ENCODE results near the gene AKAP6.
A peak's percentile ranks its signal among the peaks of the same experiment; 100 is the strongest.

The AKAP6 gene

GRCh38 chr14:32633930-32634329, 304.8 kb downstream of the AKAP6 start:
- DNase-seq = no peak

GRCh38 chr14:32635061-32635719, 306.1 kb downstream of the AKAP6 start:
- no peak for DNase-seq

DNA sequence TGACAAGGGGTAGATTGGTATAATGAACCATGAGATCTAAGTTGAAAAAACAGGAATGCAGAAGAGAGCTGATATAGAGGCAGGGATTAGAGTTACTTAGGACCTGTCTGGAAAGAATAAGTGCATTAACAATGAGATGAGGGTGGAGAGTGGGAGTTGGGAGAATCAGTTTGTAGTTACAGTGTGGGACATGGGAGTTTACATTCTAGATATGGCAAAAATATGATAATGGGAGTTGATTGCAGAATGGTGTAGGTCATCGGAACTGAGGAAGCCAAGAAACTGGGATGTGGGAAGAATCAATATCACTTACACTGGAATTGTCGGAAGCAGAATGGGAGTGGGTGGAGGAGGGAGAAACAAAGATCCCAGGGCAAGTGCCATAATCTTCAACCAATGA, 308.5 kb downstream of the AKAP6 start:
- DNase-seq = no peak

- no peak for DNase-seq
Measured at GRCh38 chr14:32639208-32639607, 310.1 kb downstream of the AKAP6 start.

GRCh38 chr14:32645551-32645950, 316.5 kb downstream of the AKAP6 start:
- DNase-seq = no peak

DNA sequence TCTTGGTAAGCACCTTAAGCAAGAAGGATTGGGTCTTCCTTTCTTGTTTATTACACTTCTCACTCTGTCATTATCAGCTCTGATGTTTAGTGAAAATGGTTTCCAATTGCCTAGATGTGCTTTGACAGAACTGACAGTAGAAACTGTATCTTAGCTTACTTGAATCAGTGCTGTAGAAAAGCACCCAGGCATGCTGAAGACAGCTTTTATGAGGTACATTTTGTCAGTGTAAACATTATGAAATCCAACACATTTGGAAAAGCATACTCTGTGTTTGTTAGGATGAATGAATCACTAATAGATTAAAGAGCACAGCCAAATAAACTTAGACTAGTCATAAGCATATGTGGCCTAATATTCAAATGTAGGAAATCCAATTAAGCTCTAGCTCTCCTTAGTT, 319.3 kb downstream of the AKAP6 start:
- no peak for DNase-seq

DNA sequence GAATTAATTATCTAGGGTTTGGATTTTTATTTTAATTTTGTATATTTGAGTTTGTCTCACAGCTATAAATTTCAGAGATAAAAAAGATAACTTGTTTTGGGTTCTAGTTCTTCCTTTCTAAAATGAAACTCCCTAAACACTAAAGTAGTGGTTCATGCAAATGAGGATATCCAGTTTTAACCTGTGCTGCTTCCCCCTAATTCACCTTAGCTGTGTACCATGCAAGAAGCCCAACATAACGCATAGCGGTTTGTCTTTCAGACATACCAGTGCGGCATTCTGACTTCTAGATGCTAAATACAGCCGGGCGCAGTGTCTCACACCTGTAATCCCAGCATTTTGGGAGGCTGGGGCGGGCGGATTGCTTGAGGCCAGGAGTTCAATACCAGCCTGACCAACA, 320.9 kb downstream of the AKAP6 start:
- no peak for DNase-seq

GRCh38 chr14:32650665-32651064, 321.6 kb downstream of the AKAP6 start:
- DNase-seq = no peak

- DNase-seq = no peak
Measured at GRCh38 chr14:32654106-32654505, 325.0 kb downstream of the AKAP6 start.

DNA sequence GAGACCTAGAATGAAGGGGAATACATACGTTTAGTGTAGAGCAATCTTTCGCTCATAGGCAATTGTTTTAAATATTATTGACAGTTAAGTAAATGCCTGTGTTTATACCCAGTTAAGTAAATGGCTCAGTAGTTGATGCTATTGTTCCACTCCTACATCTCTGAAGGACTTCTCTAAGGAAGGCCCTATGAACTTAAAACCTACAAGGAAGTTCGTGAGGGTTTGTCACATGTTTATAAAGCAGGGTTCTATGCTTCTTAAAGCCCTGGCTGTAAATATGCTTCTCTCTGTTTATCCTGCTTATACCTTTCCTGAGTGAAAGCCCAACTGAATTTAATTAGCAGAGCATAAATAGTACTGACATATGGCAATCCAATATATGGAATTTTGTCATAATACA, 327.5 kb downstream of the AKAP6 start:
- no peak for DNase-seq

DNA sequence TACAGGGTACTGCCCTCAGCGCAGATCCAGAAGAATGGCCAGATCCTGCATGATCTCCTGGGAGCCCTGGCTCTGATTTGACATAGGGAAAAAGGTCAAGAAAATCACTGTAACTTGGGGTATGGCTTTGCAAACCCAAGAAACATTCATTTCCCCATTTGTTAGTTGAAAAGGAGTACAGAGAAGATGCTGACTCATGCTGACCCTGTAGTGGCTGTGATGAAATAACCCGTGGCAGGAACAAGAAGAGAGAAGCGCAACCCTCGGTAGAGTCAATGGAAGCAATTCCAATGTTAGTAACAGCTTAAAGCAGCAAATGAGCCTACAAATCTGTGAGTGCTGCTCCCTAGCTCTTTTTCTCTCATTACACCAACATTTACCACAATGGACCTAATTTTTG, 328.0 kb downstream of the AKAP6 start:
- DNase-seq = no peak

DNA sequence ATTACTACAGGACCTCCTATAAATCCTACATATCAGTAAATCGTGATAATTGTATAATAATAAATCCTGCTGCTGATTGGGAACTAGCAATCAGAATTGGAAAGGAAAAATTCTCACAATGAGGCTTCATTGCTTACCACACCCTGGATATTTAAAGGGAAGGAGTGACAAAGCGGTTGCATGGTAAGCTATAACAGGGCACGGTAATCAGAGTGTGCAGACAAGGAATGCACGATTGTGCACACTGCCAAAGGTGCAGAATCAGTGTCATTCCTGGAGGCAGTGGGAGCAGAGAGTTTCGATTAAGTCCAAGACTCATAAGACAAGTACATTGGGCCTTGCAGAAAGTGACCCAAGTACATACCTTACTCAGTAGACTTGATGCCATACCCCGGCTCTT, 332.1 kb downstream of the AKAP6 start:
- no peak for DNase-seq

DNA sequence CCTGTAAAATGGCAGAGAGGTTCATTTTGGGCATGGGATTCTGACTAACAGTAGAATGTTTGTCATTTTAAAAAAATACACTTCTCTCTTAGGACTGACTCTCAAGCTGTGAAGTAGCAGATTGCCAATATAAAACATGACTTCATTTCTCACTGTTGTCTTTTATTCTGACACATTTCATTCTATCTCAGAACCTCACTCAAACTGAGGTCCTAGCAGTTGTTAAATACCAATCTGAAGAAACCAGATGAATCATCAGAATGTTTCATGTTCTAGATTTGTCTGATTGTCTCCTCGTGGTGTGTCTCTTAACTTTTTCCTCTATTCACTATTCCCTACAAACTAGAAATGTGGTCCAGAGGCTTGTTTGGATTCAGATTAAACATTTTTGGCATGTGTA, 333.1 kb downstream of the AKAP6 start:
- no peak for DNase-seq

DNA sequence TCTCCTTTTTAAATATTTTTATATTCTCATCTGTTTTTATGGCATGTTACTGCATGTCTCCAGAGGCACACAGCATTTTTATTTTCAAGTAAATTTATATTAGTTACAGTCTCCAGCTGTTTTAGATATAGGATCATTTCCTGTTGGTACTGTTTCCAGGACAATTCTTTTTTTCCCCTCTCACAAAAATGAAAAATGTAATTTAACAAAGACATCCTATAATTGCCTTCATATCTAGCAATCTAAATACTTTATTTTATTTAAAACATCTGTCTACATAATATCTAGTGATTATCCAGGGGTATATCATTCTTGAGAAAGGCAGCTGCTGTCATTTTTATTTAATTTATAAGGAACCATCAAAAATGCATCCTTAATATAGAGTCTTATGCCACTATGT, 337.2 kb downstream of the AKAP6 start:
- DNase-seq = no peak

- DNase-seq = no peak
Measured at GRCh38 chr14:32667287-32667686, 338.2 kb downstream of the AKAP6 start.

- no peak for DNase-seq
Measured at GRCh38 chr14:32667791-32668190, 338.7 kb downstream of the AKAP6 start.

GRCh38 chr14:32669391-32669790, 340.3 kb downstream of the AKAP6 start:
- DNase-seq = no peak

DNA sequence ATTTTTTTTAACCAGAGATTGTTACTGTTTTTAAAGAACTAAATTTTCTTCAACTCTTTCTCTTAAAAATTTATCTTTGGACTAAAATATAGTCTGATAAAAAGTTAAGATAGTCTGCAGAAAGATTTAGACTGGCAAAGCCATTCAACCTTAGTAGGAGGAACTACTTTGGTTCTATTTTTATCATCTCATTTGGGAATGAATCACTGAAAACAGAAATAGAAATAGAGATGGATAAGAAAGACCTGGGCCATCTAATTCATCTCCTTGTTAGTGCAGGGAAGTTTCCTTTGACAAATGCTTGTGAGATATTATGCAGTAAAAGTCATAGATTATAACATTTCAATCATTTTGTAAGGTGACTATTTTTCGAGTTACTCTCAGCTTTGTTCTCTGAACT, 346.3 kb downstream of the AKAP6 start:
- DNase-seq = no peak

DNA sequence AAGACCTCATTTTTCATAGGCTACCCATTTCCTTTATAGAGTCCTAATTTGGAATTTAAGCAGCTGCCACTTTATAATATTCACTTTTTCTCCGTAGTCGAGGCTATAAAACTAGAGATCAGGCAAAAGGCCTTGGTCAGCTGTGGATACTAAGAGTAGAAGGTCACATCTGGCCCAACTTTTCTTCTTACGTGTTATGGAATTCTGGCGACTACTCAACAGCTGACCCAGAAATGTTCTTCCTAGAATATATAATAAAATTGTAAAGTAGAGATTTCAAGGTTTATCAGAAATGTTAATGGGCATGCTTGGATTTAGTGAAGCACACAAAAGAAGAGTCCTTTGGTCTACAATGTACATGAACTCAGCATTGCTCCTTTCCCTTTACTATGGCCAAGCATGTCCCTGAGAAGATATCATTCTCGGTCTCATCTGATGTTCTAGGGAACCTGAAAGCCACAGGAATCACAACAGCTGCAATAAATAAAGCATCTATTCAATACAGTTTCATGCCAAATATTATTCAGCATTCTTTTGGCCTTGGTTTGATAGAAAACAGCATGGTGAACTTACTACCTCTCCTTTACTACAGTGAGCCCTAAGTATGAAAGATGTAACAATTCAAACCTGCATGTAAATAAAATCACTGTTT, 348.2 kb downstream of the AKAP6 start:
- no peak for DNase-seq

DNA sequence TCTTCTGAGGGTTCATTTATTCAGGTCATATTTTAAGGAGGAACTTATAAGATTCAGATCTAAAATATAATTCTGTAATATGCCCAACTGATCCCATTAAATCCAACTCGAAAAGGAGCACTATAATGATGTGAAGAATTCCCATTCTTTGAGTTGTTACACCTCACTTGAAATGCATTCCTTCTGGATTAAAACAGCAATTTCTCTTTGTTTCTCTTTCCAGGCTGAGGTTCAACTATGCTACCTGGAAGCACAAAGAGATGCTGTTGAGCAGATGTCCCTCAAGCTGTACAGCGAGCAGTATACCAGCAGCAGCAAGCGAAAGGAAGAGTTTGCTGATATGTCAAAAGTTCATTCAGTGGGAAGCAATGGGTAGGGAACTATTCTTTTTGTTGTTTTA, 349.0 kb downstream of the AKAP6 start:
- DNase-seq = no peak

- no peak for DNase-seq
Measured at GRCh38 chr14:32679927-32680612, 351.0 kb downstream of the AKAP6 start.

DNA sequence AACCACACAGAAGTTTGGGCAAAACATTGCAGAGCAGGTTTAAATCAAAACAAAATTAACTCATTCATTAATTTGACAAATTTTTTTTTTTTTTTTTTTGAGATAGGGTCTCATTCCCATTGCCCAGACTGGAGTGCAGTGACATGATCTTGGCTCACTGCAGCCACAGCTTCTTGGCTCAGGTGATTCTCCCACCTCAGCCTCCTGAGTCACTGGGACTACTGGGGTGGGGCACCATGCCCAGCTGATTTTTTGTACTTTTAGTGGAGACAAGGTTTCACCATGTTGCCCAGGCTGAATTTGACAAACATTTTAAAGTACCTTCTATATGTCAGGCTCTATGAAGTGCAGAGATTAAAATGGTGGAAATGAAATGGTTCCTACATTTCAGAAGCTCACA, 352.5 kb downstream of the AKAP6 start:
- no peak for DNase-seq

DNA sequence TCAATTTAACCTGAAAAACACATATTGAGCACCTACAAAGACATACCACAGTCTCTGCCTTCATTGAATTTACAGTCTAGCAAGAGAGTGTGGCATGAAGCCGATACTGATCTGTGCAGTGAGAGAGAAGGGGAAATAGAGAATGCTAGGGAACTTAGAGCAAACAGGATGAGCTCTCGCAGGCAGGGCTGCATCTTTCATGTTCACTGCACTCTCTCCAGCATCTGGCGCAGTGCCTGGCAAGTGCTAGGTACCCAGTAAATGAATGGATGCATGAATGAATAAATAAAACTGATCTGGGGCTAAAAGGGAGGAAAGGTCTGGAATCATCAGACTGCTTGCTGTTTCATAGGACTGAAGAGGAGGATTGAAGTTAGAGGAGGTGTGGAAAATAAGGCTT, 353.1 kb downstream of the AKAP6 start:
- peak; percentile 63 for DNase-seq

DNA sequence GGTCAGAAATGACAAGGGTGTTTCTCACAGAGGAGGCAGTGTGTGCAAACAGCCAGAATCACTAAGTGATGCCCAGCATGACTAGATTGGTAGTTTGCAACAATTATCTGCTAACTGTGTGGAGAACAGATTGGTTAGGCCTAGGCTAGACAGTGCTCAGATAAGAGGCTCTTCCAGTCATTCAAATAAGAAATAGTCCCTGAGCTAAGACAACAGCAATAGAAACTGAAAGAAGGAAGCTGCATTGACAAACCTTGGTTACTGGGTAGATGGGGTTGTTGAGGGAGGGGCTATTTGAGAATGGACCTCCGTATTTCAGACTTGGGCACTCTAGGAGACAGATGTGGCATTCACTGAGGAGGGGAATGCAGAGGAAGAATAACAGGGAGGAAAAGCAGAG, 354.6 kb downstream of the AKAP6 start:
- DNase-seq = no peak

GRCh38 chr14:32688941-32689340, 359.8 kb downstream of the AKAP6 start:
- DNase-seq = no peak

All from DMS79 (cell line).